ENCODE data around the gene PTPN7.

The PTPN7 gene

GRCh38 chr1:202101184-202101583 lies 59.2 kb downstream of the PTPN7 start:
- DNase-seq = no peak
